ENCODE data around the gene AMMECR1.

DNA sequence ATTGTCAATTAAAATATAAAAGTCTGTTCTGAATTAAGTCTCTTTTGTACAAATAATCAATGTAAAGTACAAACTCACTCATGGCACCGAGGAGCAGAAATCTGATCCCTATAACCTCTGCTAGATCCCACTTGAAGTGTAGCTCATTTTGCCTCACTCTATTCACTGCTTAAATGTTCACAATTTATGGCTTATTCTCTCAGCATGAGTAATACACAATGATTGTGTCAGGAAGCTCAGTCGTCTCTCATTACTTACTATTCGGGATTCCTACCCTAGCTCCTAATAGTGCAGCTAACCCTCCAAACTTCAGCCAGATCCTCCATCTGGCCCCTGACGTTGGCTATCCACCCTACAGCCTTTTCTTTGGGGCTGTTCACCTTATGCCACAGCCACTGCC, 4.7 kb upstream of the AMMECR1 start:
- TF ChIP-seq POLR2A (IDR thresholded peaks at IDR 0.05) (no peak), CTCF (IDR thresholded peaks at IDR 0.05) (no peak)
